OCI-LY1 (cell line): Measurements from ENCODE around the gene TGM6.

ENCODE experiments used
- CTCF ChIP-seq: fragments of 200-600 bp; sonication (generic), shearing (Covaris generic); IDR thresholded peaks from 2 replicates; pipeline ENCODE4 v1.5.1; 2017; ENCODE audit warnings: mild to moderate bottlenecking, antibody characterized with exemption, low read length, moderate library complexity, mixed read lengths
- EZH2 ChIP-seq: fragments of 200-600 bp; sonication (generic), shearing (Covaris generic); IDR thresholded peaks from 2 replicates; pipeline ENCODE4 v1.8.0; 2017; ENCODE audit warnings: borderline replicate concordance, mixed run types, mild to moderate bottlenecking, antibody characterized with exemption, low read length, moderate library complexity, mixed read lengths

GRCh38 chr20:2361035-2361593 is 19.6 kb upstream of the TGM6 start:
- TF ChIP-seq CTCF (no peak), EZH2 (no peak)
